HepG2 (cell line): ENCODE results near the gene IRS1. TPM values are rescaled to one million over a fixed set of nuclear protein-coding genes. Genes with fewer than 3 reads are reported as not detected.

ENCODE experiments used
- ARHGAP35 ChIP-seq: sonication (generic); formaldehyde crosslinking; IDR thresholded peaks from 2 replicates; pipeline ENCODE4 v1.9.0; 2022; ENCODE audit warnings: mild to moderate bottlenecking, inconsistent platforms, moderate library complexity, missing genetic modification reagents, borderline replicate concordance
- ARNT ChIP-seq: fragments of 450-650 bp; IDR thresholded peaks from 2 replicates; pipeline ENCODE4 v1.6.1; 2017
- CCDC6 ChIP-seq: sonication (generic); formaldehyde crosslinking; IDR thresholded peaks from 2 replicates; pipeline ENCODE4 v1.8.1; 2022; ENCODE audit warnings: mild to moderate bottlenecking, missing genetic modification reagents, moderate library complexity
- ETV5 ChIP-seq: IDR thresholded peaks from 2 replicates; pipeline ENCODE4 v1.6.1; 2018; ENCODE audit warnings: missing biosample characterization, missing genetic modification reagents, inconsistent platforms, borderline replicate concordance
- HOXA7 ChIP-seq: sonication (generic); formaldehyde crosslinking; IDR thresholded peaks from 2 replicates; pipeline ENCODE4 v1.8.1; 2022; ENCODE audit warnings: mild to moderate bottlenecking, missing genetic modification reagents, moderate library complexity
- ZBTB20 ChIP-seq: sonication (generic); formaldehyde crosslinking; IDR thresholded peaks from 2 replicates; pipeline ENCODE4 v1.8.1; 2023; ENCODE audit warnings: missing genetic modification reagents, low read depth, mild to moderate bottlenecking, borderline replicate concordance
- ZNF263 ChIP-seq: sonication (generic); formaldehyde crosslinking; IDR thresholded peaks from 2 replicates; pipeline ENCODE4 v1.4.0; 2020; ENCODE audit warnings: missing genetic modification reagents
- ZNF430 ChIP-seq: sonication (generic); formaldehyde crosslinking; IDR thresholded peaks from 2 replicates; pipeline ENCODE4 v1.9.0; 2021; ENCODE audit warnings: mild to moderate bottlenecking, missing genetic modification reagents
- ZNF44 ChIP-seq: sonication (generic); formaldehyde crosslinking; IDR thresholded peaks from 2 replicates; pipeline ENCODE4 v1.5.1; 2020; ENCODE audit warnings: mild to moderate bottlenecking, missing genetic modification reagents
- ZNF468 ChIP-seq: sonication (generic); formaldehyde crosslinking; IDR thresholded peaks from 2 replicates; pipeline ENCODE4 v1.8.0; 2022; ENCODE audit warnings: mild to moderate bottlenecking, moderate library complexity, missing genetic modification reagents
- ZNF615 ChIP-seq: sonication (generic); formaldehyde crosslinking; IDR thresholded peaks from 2 replicates; pipeline ENCODE4 v1.5.0; 2020; ENCODE audit warnings: mild to moderate bottlenecking, missing genetic modification reagents, borderline replicate concordance
- ZNF746 ChIP-seq: sonication (generic); formaldehyde crosslinking; IDR thresholded peaks from 2 replicates; pipeline ENCODE4 v1.8.0; 2022; ENCODE audit warnings: mild to moderate bottlenecking, missing genetic modification reagents
- polyA plus RNA-seq, 8 experiments: library from polyadenylated mRNA; depleted of rRNA in 3 of 8; stranded (reverse) in 7 of 8; unstranded in 1 of 8; fragments of >200 nt; fragmentation: Illumina TruSeq in 4 of 8; extraction: Trizol in 4 of 8; gene quantifications; 2 replicates each; pipeline versions ENCODE4 v1.2.1 to v1.2.3, GENCODE V29; 2011 to 2016; ENCODE audit warnings: low read depth in 4 of 8, missing spikeins in 1 of 8, mixed read lengths in 1 of 8; ENCODE audit not compliant: insufficient read depth in 1 of 8
- total RNA-seq, 5 experiments: library from RNA; depleted of rRNA; stranded (reverse); fragments of >200 nt; fragmentation: Illumina TruSeq; extraction: Trizol; gene quantifications; 2 replicates each; pipeline ENCODE4 v1.2.3, GENCODE V29; 2016; ENCODE audit warnings: low read depth in 1 of 5
- TF ChIP-seq, protein P1 (sequence below): IDR thresholded peaks from 2 replicates; pipeline ENCODE4 v1.6.1; 2016; ENCODE audit warnings: missing genetic modification reagents, missing compliant biosample characterization
- TF ChIP-seq, protein P2 (sequence below): sonication (generic); formaldehyde crosslinking; IDR thresholded peaks from 2 replicates; pipeline ENCODE4 v1.4.0; 2020; ENCODE audit warnings: missing genetic modification reagents, borderline replicate concordance
- TF ChIP-seq, protein P3 (sequence below): IDR thresholded peaks from 2 replicates; pipeline ENCODE4 v1.6.1; 2016; ENCODE audit warnings: mild to moderate bottlenecking
- TF ChIP-seq, protein P4 (sequence below), 2 experiments: sonication (generic) in 1 of 2; formaldehyde crosslinking in 1 of 2; IDR thresholded peaks; 2 replicates each; pipeline versions ENCODE4 v1.4.0 to v1.6.1; 2016 to 2020; ENCODE audit warnings: borderline replicate concordance in 1 of 2, low read depth in 1 of 2, mild to moderate bottlenecking in 1 of 2, missing genetic modification reagents in 1 of 2
- TF ChIP-seq, protein P5 (sequence below): sonication (generic); formaldehyde crosslinking; IDR thresholded peaks from 2 replicates; pipeline ENCODE4 v1.8.1; 2023; ENCODE audit warnings: mild to moderate bottlenecking, inconsistent platforms, moderate library complexity, missing genetic modification reagents, borderline replicate concordance

Gene IRS1
- total and polyA plus RNA-seq, 2 of the 13 experiments (the other 11 are each of a cell fraction or from before 2014, with no cell fraction given) = 8.7 to 9.0 TPM

DNA sequence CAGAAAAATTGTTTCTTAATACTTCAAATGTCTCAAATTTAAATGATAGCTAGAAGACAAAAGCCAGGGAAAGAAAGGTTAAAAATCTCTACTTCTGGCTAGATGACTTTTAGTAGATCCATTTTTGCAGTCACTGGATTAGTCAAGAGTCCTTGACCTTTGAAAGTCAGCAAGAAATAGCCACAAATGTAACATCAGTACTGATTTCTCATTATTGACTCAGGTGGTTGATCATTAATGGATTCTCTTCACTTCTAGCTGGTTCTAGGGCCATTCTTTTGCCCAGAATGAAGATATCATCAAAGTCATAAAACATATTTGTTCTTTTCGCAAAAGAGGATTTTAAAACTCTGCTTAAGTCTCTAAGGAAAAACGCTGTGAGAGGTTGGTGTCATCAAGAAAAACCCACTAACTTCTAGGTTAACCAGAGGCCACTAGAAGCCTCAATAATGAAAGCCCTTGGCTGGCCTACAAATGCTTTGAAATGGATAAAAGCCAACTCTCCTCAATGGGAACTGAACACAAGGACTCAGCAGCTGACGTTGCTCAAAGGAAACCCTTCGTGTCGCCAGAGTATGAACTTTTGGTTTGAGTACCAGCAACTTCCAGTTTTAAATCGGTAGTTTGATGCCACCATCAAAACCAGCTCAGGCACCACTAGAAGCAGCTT is 66.3 kb downstream of the IRS1 start (continued):
- TF ChIP-seq ZNF746 (CRISPR knock-in tag) = no peak; the same call in 1 of the 2 replicates
- no peak for TF ChIP-seq ARNT
- no peak for TF ChIP-seq ZNF263
- no peak for TF ChIP-seq ZNF44 (CRISPR knock-in tag)
- TF ChIP-seq HOXA7 (CRISPR knock-in tag) = no peak
- TF ChIP-seq, protein P1, sequence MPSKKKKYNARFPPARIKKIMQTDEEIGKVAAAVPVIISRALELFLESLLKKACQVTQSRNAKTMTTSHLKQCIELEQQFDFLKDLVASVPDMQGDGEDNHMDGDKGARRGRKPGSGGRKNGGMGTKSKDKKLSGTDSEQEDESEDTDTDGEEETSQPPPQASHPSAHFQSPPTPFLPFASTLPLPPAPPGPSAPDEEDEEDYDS = peak; percentile 52; the same call in 1 of the 2 replicates
- TF ChIP-seq ARHGAP35 (CRISPR knock-in tag) = no peak
- no peak; the same call in 1 of the 2 replicates for TF ChIP-seq ZNF430 (CRISPR knock-in tag)
- TF ChIP-seq, protein P2, sequence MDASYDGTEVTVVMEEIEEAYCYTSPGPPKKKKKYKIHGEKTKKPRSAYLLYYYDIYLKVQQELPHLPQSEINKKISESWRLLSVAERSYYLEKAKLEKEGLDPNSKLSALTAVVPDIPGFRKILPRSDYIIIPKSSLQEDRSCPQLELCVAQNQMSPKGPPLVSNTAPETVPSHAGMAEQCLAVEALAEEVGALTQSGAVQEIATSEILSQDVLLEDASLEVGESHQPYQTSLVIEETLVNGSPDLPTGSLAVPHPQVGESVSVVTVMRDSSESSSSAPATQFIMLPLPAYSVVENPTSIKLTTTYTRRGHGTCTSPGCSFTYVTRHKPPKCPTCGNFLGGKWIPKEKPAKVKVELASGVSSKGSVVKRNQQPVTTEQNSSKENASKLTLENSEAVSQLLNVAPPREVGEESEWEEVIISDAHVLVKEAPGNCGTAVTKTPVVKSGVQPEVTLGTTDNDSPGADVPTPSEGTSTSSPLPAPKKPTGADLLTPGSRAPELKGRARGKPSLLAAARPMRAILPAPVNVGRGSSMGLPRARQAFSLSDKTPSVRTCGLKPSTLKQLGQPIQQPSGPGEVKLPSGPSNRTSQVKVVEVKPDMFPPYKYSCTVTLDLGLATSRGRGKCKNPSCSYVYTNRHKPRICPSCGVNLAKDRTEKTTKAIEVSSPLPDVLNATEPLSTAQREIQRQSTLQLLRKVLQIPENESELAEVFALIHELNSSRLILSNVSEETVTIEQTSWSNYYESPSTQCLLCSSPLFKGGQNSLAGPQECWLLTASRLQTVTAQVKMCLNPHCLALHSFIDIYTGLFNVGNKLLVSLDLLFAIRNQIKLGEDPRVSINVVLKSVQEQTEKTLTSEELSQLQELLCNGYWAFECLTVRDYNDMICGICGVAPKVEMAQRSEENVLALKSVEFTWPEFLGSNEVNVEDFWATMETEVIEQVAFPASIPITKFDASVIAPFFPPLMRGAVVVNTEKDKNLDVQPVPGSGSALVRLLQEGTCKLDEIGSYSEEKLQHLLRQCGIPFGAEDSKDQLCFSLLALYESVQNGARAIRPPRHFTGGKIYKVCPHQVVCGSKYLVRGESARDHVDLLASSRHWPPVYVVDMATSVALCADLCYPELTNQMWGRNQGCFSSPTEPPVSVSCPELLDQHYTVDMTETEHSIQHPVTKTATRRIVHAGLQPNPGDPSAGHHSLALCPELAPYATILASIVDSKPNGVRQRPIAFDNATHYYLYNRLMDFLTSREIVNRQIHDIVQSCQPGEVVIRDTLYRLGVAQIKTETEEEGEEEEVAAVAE (CRISPR knock-in tag) = peak; percentile 50; the same call in 1 of the 2 replicates
- TF ChIP-seq ZNF468 (CRISPR knock-in tag) = no peak
- TF ChIP-seq CCDC6 (CRISPR knock-in tag) = no peak
- TF ChIP-seq, protein P3, sequence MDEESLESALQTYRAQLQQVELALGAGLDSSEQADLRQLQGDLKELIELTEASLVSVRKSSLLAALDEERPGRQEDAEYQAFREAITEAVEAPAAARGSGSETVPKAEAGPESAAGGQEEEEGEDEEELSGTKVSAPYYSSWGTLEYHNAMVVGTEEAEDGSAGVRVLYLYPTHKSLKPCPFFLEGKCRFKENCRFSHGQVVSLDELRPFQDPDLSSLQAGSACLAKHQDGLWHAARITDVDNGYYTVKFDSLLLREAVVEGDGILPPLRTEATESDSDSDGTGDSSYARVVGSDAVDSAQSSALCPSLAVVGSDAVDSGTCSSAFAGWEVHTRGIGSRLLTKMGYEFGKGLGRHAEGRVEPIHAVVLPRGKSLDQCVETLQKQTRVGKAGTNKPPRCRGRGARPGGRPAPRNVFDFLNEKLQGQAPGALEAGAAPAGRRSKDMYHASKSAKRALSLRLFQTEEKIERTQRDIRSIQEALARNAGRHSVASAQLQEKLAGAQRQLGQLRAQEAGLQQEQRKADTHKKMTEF = peak; percentile 92
- TF ChIP-seq, protein P4, sequence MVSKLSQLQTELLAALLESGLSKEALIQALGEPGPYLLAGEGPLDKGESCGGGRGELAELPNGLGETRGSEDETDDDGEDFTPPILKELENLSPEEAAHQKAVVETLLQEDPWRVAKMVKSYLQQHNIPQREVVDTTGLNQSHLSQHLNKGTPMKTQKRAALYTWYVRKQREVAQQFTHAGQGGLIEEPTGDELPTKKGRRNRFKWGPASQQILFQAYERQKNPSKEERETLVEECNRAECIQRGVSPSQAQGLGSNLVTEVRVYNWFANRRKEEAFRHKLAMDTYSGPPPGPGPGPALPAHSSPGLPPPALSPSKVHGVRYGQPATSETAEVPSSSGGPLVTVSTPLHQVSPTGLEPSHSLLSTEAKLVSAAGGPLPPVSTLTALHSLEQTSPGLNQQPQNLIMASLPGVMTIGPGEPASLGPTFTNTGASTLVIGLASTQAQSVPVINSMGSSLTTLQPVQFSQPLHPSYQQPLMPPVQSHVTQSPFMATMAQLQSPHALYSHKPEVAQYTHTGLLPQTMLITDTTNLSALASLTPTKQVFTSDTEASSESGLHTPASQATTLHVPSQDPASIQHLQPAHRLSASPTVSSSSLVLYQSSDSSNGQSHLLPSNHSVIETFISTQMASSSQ (IDR thresholded peaks at IDR 0.05; ENCODE audit: low read depth) = peak; percentile 99
- TF ChIP-seq, protein P4 (CRISPR knock-in tag; IDR thresholded peaks at IDR 0.05; ENCODE audit: borderline replicate concordance) = peak; percentile 100
- peak; percentile 29; the same call in 1 of the 2 replicates for TF ChIP-seq ETV5 (CRISPR knock-in tag)
- TF ChIP-seq, protein P5, sequence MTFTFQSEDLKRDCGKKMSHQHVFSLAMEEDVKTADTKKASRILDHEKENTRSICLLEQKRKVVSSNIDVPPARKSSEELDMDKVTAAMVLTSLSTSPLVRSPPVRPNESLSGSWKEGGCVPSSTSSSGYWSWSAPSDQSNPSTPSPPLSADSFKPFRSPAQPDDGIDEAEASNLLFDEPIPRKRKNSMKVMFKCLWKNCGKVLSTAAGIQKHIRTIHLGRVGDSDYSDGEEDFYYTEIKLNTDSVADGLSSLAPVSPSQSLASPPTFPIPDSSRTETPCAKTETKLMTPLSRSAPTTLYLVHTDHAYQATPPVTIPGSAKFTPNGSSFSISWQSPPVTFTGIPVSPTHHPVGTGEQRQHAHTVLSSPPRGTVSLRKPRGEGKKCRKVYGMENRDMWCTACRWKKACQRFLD = no peak; the same call in 1 of the 2 replicates
- no peak for TF ChIP-seq ZNF615 (CRISPR knock-in tag)
- TF ChIP-seq ZBTB20 = peak; percentile 52
